Measurements from ENCODE around the gene ZPR1.

GRCh38 chr11:116733043-116733755, 54.6 kb downstream of the ZPR1 start:
- no peak for TF ChIP-seq CTCF (IDR thresholded peaks at IDR 0.05; ENCODE audit: insufficient read depth, low read depth, low read length)
- TF ChIP-seq EZH2 (IDR thresholded peaks at IDR 0.05; ENCODE audit: insufficient read depth, low read length) = no peak
